SK-N-SH treated with all-trans-retinoic acid at 6 μM for 48 hours (cell line): ENCODE results near the gene TCF7.

Experiments used
- ATAC-seq: fragments of 200-7000 bp; cut with Tn5 transposase; 3 replicates; pipeline ENCODE4 v1.9.1; 2020; ENCODE audit warnings: mild to moderate bottlenecking, moderate library complexity
- ARNTL ChIP-seq: fragments of 450-650 bp; formaldehyde crosslinking; IDR thresholded peaks from 2 replicates; pipeline ENCODE4 v1.5.0; 2020; ENCODE audit warnings: low read depth, mild to moderate bottlenecking, moderate library complexity, borderline replicate concordance
- BACH2 ChIP-seq: fragments of 250-450 bp; sonication (Bioruptor Pico); IDR thresholded peaks from 2 replicates; pipeline ENCODE4 v1.9.0; 2021; ENCODE audit warnings: mild to moderate bottlenecking, borderline replicate concordance
- CSDC2 ChIP-seq: fragments of 250-450 bp; sonication (Bioruptor Pico); IDR thresholded peaks from 2 replicates; pipeline ENCODE4 v1.5.0; 2020; ENCODE audit warnings: mild to moderate bottlenecking, moderate library complexity
- CSRNP3 ChIP-seq: fragments of 250-450 bp; sonication (Bioruptor Pico); IDR thresholded peaks from 2 replicates; pipeline ENCODE4 v1.5.1; 2021; ENCODE audit warnings: mild to moderate bottlenecking, moderate library complexity
- ESRRG ChIP-seq: fragments of 250-450 bp; sonication (Bioruptor Pico); IDR thresholded peaks from 2 replicates; pipeline ENCODE4 v1.6.1; 2021; ENCODE audit warnings: mild to moderate bottlenecking
- GLIS3 ChIP-seq: fragments of 250-450 bp; sonication (Bioruptor Pico); IDR thresholded peaks from 2 replicates; pipeline ENCODE4 v1.5.0; 2020; ENCODE audit warnings: mild to moderate bottlenecking, moderate library complexity
- ISL1 ChIP-seq: fragments of 250-450 bp; sonication (Bioruptor Pico); IDR thresholded peaks from 2 replicates; pipeline ENCODE4 v2.1.2; 2022; ENCODE audit warnings: mild to moderate bottlenecking, moderate library complexity
- OSR1 ChIP-seq: fragments of 250-450 bp; sonication (Bioruptor Pico); IDR thresholded peaks from 2 replicates; pipeline ENCODE4 v1.8.0; 2022; ENCODE audit warnings: moderate library complexity, mild to moderate bottlenecking, inconsistent platforms
- POU6F1 ChIP-seq: fragments of 250-450 bp; sonication (Bioruptor Pico); IDR thresholded peaks from 2 replicates; pipeline ENCODE4 v1.8.0; 2021; ENCODE audit warnings: low read depth, mild to moderate bottlenecking, moderate library complexity, borderline replicate concordance
- PPARA ChIP-seq: fragments of 250-450 bp; sonication (Bioruptor Pico); IDR thresholded peaks from 2 replicates; pipeline ENCODE4 v1.5.0; 2020; ENCODE audit warnings: mild to moderate bottlenecking, borderline replicate concordance
- RARB ChIP-seq: fragments of 250-450 bp; sonication (Bioruptor Pico); IDR thresholded peaks from 2 replicates; pipeline ENCODE4 v1.8.0; 2021; ENCODE audit warnings: mild to moderate bottlenecking, moderate library complexity
- SNAI2 ChIP-seq: fragments of 250-450 bp; sonication (Bioruptor Pico); IDR thresholded peaks from 2 replicates; pipeline ENCODE4 v1.5.0; 2020; ENCODE audit warnings: mild to moderate bottlenecking, moderate library complexity
- TCF4 ChIP-seq: fragments of 250-450 bp; sonication (Bioruptor Pico); IDR thresholded peaks from 2 replicates; pipeline ENCODE4 v1.8.0; 2021; ENCODE audit warnings: mild to moderate bottlenecking, moderate library complexity, borderline replicate concordance
- TOX ChIP-seq: fragments of 250-450 bp; sonication (Bioruptor Pico); IDR thresholded peaks from 2 replicates; pipeline ENCODE4 v1.8.0; 2021; ENCODE audit warnings: mild to moderate bottlenecking, moderate library complexity, borderline replicate concordance
- ZC3H10 ChIP-seq: fragments of 250-450 bp; sonication (Bioruptor Pico); IDR thresholded peaks from 2 replicates; pipeline ENCODE4 v1.5.1; 2021; ENCODE audit warnings: mild to moderate bottlenecking, moderate library complexity
- ZFP3 ChIP-seq: fragments of 250-450 bp; sonication (Bioruptor Pico); IDR thresholded peaks from 2 replicates; pipeline ENCODE4 v1.5.0; 2020; ENCODE audit warnings: mild to moderate bottlenecking, moderate library complexity
- ZFP30 ChIP-seq: fragments of 450-650 bp; formaldehyde crosslinking; IDR thresholded peaks from 2 replicates; pipeline ENCODE4 v1.5.0; 2022; ENCODE audit warnings: mild to moderate bottlenecking, moderate library complexity
- ZNF565 ChIP-seq: fragments of 450-650 bp; formaldehyde crosslinking; conservative IDR thresholded peaks from 2 replicates; pipeline ENCODE4 v1.5.0; 2020; ENCODE audit warnings: low read depth, mild to moderate bottlenecking, moderate library complexity
- ZNF70 ChIP-seq: fragments of 450-650 bp; formaldehyde crosslinking; IDR thresholded peaks from 2 replicates; pipeline ENCODE4 v1.5.0; 2020; ENCODE audit warnings: mild to moderate bottlenecking, moderate library complexity
- ZNF8 ChIP-seq: fragments of 450-650 bp; formaldehyde crosslinking; IDR thresholded peaks from 2 replicates; pipeline ENCODE4 v1.5.0; 2020; ENCODE audit warnings: mild to moderate bottlenecking, moderate library complexity
- TF ChIP-seq, protein P1 (sequence below): fragments of 250-450 bp; sonication (Bioruptor Pico); IDR thresholded peaks from 2 replicates; pipeline ENCODE4 v1.5.1; 2020; ENCODE audit warnings: low read depth, mild to moderate bottlenecking, moderate library complexity
- TF ChIP-seq, protein P2 (sequence below): fragments of 250-450 bp; sonication (Bioruptor Pico); IDR thresholded peaks from 2 replicates; pipeline ENCODE4 v1.5.0; 2020; ENCODE audit warnings: mild to moderate bottlenecking, moderate library complexity
- TF ChIP-seq, protein P3 (sequence below): fragments of 250-450 bp; sonication (Bioruptor Pico); IDR thresholded peaks from 2 replicates; pipeline ENCODE4 v1.8.0; 2020; ENCODE audit warnings: mild to moderate bottlenecking, moderate library complexity, borderline replicate concordance

Gene TCF7

DNA sequence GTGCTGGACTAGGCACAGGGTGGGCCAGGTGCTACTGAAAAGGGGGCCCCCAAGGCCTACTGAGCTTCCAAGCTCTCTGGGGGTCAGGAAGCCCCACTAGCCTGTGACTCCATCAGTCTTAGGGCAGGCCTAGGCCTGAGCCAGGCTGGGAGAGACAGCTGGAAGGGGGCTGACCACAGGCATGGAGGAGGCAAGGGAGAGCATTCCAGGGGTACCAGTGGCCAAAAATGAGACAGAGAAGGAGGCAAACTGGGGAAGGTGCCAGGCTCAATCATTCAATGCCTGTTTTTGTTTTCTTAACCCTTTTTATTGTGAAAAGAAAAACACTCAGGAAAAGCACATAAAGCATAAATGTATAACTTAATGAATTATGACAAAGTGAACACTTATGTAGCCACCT lies 26.2 kb upstream of the TCF7 start:
- no peak for TF ChIP-seq CSRNP3 (CRISPR knock-in tag)
- peak; percentile 36; the same call in 1 of the 3 replicates for ATAC-seq

DNA sequence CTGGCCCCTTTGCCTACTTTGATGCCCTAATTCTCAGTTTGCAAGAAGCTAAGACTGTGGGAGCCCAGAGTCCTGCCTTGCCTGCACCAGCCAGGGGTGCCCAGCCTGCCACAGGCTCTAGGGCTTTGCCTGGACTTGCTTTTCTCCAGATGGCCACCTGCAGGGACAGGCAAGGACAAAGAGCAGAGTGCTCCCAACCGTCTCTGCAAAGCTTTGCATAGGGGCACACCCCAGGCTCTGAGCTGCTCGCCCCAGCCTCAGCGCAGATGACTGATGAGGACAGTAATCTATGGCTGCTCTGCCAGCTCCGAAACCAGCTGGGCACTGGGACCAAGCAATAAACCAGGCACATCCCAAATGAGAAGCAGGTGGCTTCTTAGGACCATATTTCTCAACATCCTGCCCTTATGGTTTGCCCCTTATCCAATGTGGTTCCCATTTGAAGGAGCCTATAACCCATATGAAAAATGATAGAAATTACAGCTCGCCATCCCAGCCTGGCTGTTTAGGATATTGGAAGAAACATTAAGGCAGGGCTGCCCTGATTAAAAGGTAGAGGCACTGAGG lies 25.4 kb upstream of the TCF7 start:
- no peak; the same call in 2 of the 3 replicates for ATAC-seq
- TF ChIP-seq TCF4 (CRISPR knock-in tag) (no peak), ZNF70 (CRISPR knock-in tag) (no peak), ZFP3 (CRISPR knock-in tag) (no peak), ZC3H10 (CRISPR knock-in tag) (no peak), ESRRG (CRISPR knock-in tag) (no peak), ARNTL (no peak), OSR1 (CRISPR knock-in tag) (no peak), TOX (CRISPR knock-in tag) (no peak), SNAI2 (CRISPR knock-in tag) (no peak), ZNF565 (CRISPR knock-in tag) (no peak), CSDC2 (CRISPR knock-in tag) (no peak), PPARA (CRISPR knock-in tag) (no peak), ZNF8 (no peak), POU6F1 (CRISPR knock-in tag) (no peak), GLIS3 (no peak), ZFP30 (CRISPR knock-in tag) (no peak), RARB (CRISPR knock-in tag) (no peak)
- TF ChIP-seq, protein P1, sequence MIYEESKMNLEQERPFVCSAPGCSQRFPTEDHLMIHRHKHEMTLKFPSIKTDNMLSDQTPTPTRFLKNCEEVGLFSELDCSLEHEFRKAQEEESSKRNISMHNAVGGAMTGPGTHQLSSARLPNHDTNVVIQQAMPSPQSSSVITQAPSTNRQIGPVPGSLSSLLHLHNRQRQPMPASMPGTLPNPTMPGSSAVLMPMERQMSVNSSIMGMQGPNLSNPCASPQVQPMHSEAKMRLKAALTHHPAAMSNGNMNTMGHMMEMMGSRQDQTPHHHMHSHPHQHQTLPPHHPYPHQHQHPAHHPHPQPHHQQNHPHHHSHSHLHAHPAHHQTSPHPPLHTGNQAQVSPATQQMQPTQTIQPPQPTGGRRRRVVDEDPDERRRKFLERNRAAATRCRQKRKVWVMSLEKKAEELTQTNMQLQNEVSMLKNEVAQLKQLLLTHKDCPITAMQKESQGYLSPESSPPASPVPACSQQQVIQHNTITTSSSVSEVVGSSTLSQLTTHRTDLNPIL (CRISPR knock-in tag), result no peak
- TF ChIP-seq, protein P2, sequence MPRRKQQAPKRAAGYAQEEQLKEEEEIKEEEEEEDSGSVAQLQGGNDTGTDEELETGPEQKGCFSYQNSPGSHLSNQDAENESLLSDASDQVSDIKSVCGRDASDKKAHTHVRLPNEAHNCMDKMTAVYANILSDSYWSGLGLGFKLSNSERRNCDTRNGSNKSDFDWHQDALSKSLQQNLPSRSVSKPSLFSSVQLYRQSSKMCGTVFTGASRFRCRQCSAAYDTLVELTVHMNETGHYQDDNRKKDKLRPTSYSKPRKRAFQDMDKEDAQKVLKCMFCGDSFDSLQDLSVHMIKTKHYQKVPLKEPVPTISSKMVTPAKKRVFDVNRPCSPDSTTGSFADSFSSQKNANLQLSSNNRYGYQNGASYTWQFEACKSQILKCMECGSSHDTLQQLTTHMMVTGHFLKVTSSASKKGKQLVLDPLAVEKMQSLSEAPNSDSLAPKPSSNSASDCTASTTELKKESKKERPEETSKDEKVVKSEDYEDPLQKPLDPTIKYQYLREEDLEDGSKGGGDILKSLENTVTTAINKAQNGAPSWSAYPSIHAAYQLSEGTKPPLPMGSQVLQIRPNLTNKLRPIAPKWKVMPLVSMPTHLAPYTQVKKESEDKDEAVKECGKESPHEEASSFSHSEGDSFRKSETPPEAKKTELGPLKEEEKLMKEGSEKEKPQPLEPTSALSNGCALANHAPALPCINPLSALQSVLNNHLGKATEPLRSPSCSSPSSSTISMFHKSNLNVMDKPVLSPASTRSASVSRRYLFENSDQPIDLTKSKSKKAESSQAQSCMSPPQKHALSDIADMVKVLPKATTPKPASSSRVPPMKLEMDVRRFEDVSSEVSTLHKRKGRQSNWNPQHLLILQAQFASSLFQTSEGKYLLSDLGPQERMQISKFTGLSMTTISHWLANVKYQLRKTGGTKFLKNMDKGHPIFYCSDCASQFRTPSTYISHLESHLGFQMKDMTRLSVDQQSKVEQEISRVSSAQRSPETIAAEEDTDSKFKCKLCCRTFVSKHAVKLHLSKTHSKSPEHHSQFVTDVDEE (CRISPR knock-in tag), result no peak
- TF ChIP-seq, protein P3, sequence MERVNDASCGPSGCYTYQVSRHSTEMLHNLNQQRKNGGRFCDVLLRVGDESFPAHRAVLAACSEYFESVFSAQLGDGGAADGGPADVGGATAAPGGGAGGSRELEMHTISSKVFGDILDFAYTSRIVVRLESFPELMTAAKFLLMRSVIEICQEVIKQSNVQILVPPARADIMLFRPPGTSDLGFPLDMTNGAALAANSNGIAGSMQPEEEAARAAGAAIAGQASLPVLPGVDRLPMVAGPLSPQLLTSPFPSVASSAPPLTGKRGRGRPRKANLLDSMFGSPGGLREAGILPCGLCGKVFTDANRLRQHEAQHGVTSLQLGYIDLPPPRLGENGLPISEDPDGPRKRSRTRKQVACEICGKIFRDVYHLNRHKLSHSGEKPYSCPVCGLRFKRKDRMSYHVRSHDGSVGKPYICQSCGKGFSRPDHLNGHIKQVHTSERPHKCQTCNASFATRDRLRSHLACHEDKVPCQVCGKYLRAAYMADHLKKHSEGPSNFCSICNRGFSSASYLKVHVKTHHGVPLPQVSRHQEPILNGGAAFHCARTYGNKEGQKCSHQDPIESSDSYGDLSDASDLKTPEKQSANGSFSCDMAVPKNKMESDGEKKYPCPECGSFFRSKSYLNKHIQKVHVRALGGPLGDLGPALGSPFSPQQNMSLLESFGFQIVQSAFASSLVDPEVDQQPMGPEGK (CRISPR knock-in tag), result no peak

GRCh38 chr5:134090522-134090921 lies 24.0 kb upstream of the TCF7 start:
- ATAC-seq, result no peak
- TF ChIP-seq, protein P3 (CRISPR knock-in tag), result no peak
- TF ChIP-seq CSDC2 (CRISPR knock-in tag) (no peak), ESRRG (CRISPR knock-in tag) (no peak), BACH2 (no peak), ISL1 (CRISPR knock-in tag) (no peak), ZNF565 (CRISPR knock-in tag) (no peak), ZNF8 (no peak), ZFP30 (CRISPR knock-in tag) (no peak), ARNTL (no peak), ZNF70 (CRISPR knock-in tag) (no peak)
- TF ChIP-seq, protein P1 (CRISPR knock-in tag), result no peak
- TF ChIP-seq, protein P2 (CRISPR knock-in tag), result no peak
